ENCODE results near the gene SIGLEC9.

- TF ChIP-seq EZH2 (IDR thresholded peaks at IDR 0.05) = no peak
- TF ChIP-seq POLR2AphosphoS5 (IDR thresholded peaks at IDR 0.05; ENCODE audit: borderline replicate concordance, low read depth, low read length) = no peak
These were observed 38.6 kb downstream of the SIGLEC9 start for GRCh38 chr19:51163257-51163656.

All from SK-N-MC (cell line).